ENCODE results near the gene MYZAP. TPM values are rescaled to one million over a fixed set of nuclear protein-coding genes. Genes with fewer than 3 reads are reported as not detected.

Gene MYZAP
- total and polyA plus RNA-seq, 2 of the 8 experiments (the other 6 are each of a cell fraction or from before 2014, with no cell fraction given), result 0.41 to 0.65 TPM

- H3K36me3 ChIP-seq (ENCODE audit: control insufficient read depth in 2 of 4, insufficient read depth in 4 of 4, low read length in 3 of 4), result no peaks in the 10 kb centered on the region
- H4K91ac ChIP-seq (replicated peaks; ENCODE audit: insufficient read length, low read length), result no peak overlapping the region
- no peak overlapping the region for H3K4me3 ChIP-seq (ENCODE audit: extremely low read depth in 1 of 4, insufficient read depth in 2 of 4, low read depth in 3 of 4, low read length in 4 of 4)
- TF ChIP-seq USF2 (IDR thresholded peaks at IDR 0.05; ENCODE audit: low read length), result no peak
- no peak for TF ChIP-seq KDM5A (IDR thresholded peaks at IDR 0.05; ENCODE audit: low read length)
- TF ChIP-seq EZH2 (IDR thresholded peaks at IDR 0.05; ENCODE audit: low read depth, low read length, severe bottlenecking), result no peak
- no peak for TF ChIP-seq EGR1 (IDR thresholded peaks at IDR 0.05; ENCODE audit: borderline replicate concordance, low read depth, low read length)
- TF ChIP-seq TAF7 (optimal IDR thresholded peaks at IDR 0.05; ENCODE audit: borderline replicate concordance, low read depth, low read length), result no peak
- no peak for TF ChIP-seq POU5F1 (IDR thresholded peaks at IDR 0.05; ENCODE audit: low read depth, low read length)
- TF ChIP-seq SAP30 (IDR thresholded peaks at IDR 0.05; ENCODE audit: insufficient read depth, insufficient replicate concordance, low read length), result no peak
- TF ChIP-seq NRF1 (IDR thresholded peaks at IDR 0.05; ENCODE audit: low read depth, low read length), result no peak
- H3K4me2 ChIP-seq (ENCODE audit: insufficient read depth in 1 of 2, low read depth in 2 of 2, low read length in 2 of 2), result no peak overlapping the region
- H2AK5ac ChIP-seq (ENCODE audit: low read depth, low read length), result no peak overlapping the region
- no peak overlapping the region for H4K8ac ChIP-seq (ENCODE audit: extremely low read depth, insufficient read depth, low read length)
- H3K23me2 ChIP-seq (ENCODE audit: low read depth, low read length), result no peaks in the 10 kb centered on the region; the same call in 1 of the 2 replicates
- H2BK120ac ChIP-seq (replicated peaks; ENCODE audit: low read depth, low read length), result no peak overlapping the region
- H2BK5ac ChIP-seq (ENCODE audit: low read depth, low read length), result no peak overlapping the region
- H3K56ac ChIP-seq (replicated peaks; ENCODE audit: insufficient read length, low read depth, low read length), result no peak overlapping the region
- no peak overlapping the region for H3K27ac ChIP-seq (ENCODE audit: low read depth, low read length)
- no peaks in the 10 kb centered on the region for H3K79me2 ChIP-seq (ENCODE audit: control insufficient read depth in 1 of 2, insufficient read depth in 2 of 2, low read length in 2 of 2)
- no peak overlapping the region for H2BK12ac ChIP-seq (ENCODE audit: low read depth, low read length)
- H3K9me3 ChIP-seq (ENCODE audit: insufficient read depth in 2 of 2, low read depth in 1 of 2, low read length in 1 of 2), result no peaks in the 10 kb centered on the region
- H2AFZ ChIP-seq (ENCODE audit: low read length), result no peak overlapping the region
- ChIA-PET CTCF (ENCODE audit: partially characterized antibody) (interaction anchor here (1.0 to 2.1 kb wide), 7 partner anchors 8 to 103 kb away, joined by 3 to 8 read pairs (median 3); no protein-coding TSS in a partner anchor), POLR2A (ENCODE audit: partially characterized antibody) (no interaction called here)
- 80% methylated on average over 6 of the region's 6 CpGs; no CpG with 5 or more reads in 1 of the 2 experiments for WGBS, 2 experiments (ENCODE audit: extremely low coverage in 1 of 2, insufficient coverage in 1 of 2, insufficient read length in 1 of 2, insufficient replicate concordance in 2 of 2, low coverage in 1 of 2, low lambda C conversion rate in 2 of 2, missing lambda C conversion rate in 1 of 2)
- H3K9ac ChIP-seq (replicated peaks in 1 of 4; ENCODE audit: extremely low read depth in 1 of 4, low read depth in 3 of 4, low read length in 3 of 4), result no peak overlapping the region
- H4K5ac ChIP-seq (ENCODE audit: insufficient read length, low read depth, low read length), result no peak overlapping the region
- no peak overlapping the region for H2BK20ac ChIP-seq (ENCODE audit: low read length)
- no peak overlapping the region for H3K18ac ChIP-seq (ENCODE audit: extremely low read depth, low read length)
- H3K23ac ChIP-seq (ENCODE audit: insufficient read length), result no peak overlapping the region
- H3K79me1 ChIP-seq (ENCODE audit: low read depth, low read length), result no peaks in the 10 kb centered on the region
- no peaks in the 10 kb centered on the region for H4K20me1 ChIP-seq (replicated peaks in 1 of 2; ENCODE audit: control insufficient read depth in 1 of 2, insufficient read depth in 2 of 2, low read length in 2 of 2)
- no peaks in the 10 kb centered on the region; a peak in 1 of 7 replicates for H3K27me3 ChIP-seq (replicated peaks in 1 of 4; ENCODE audit: control insufficient read depth in 3 of 4, extremely low read depth in 1 of 4, insufficient read depth in 3 of 4, low read length in 3 of 4)
- no peak overlapping the region for H2BK15ac ChIP-seq (ENCODE audit: low read length)
- FAIRE-seq, result no peak
- H3K4me1 ChIP-seq (replicated peaks in 1 of 4; ENCODE audit: control insufficient read depth in 3 of 4, insufficient read depth in 4 of 4, low read length in 3 of 4), result no peaks in the 10 kb centered on the region
- no peak overlapping the region for H3K4ac ChIP-seq (replicated peaks; ENCODE audit: insufficient read length, low read depth, low read length)
- no peak overlapping the region for H3K14ac ChIP-seq (ENCODE audit: insufficient read length)
- DNase-seq (ENCODE audit: low read depth in 1 of 2, low spot score in 2 of 2), result no peak
Observed at GRCh38 chr15:57647071-57647790, 55.5 kb downstream of the MYZAP start.

Measured in H1 (cell line).